Esophagus squamous epithelium (tissue), 5 donors: ENCODE measurements around the gene EEF1E1. TPM values are rescaled to one million over a fixed set of nuclear protein-coding genes. Genes with fewer than 3 reads are reported as not detected.

ENCODE experiments used
- DNase-seq: peaks from one replicate; lab custom pipeline; 2025; lab: John Stamatoyannopoulos, UW
- H3K27ac ChIP-seq, 4 donors: fragments of 200-600 bp; sonication (generic); one replicate each; pipeline ENCODE4 v1.5.1; 2016 to 2019; ENCODE audit warnings: mild to moderate bottlenecking in 1 of 4
- H3K27me3 ChIP-seq, 4 donors: fragments of 200-600 bp; sonication (generic); 1 replicate in 3 of 4; 2 replicates in 1 of 4; pipeline versions ENCODE4 v1.5.1 to v1.6.0; 2017 to 2021; ENCODE audit warnings: antibody characterized with exemption in 1 of 4
- H3K36me3 ChIP-seq, 3 donors: fragments of 200-600 bp; sonication (generic); one replicate each; pipeline ENCODE4 v1.5.1; 2016 to 2019
- H3K4me1 ChIP-seq, 3 donors: fragments of 200-600 bp; sonication (generic); one replicate each; pipeline ENCODE4 v1.5.1; 2017 to 2019
- H3K4me3 ChIP-seq, 4 donors: fragments of 200-600 bp; sonication (generic); 1 replicate in 3 of 4; 2 replicates in 1 of 4; pipeline ENCODE4 v1.5.1; 2016 to 2019; ENCODE audit warnings: mild to moderate bottlenecking in 2 of 4, moderate library complexity in 1 of 4
- H3K9me3 ChIP-seq, 3 donors: fragments of 200-600 bp; sonication (generic); one replicate each; pipeline ENCODE4 v1.5.1; 2016 to 2019
- POLR2A ChIP-seq, 4 donors: fragments of 450-650 bp; IDR thresholded peaks; one replicate each; pipeline ENCODE4 v1.6.1; 2017; ENCODE audit warnings: antibody characterized with exemption in 4 of 4, mild to moderate bottlenecking in 4 of 4, moderate library complexity in 3 of 4
- WGBS, 2 donors: methylation state at CpG; one replicate each; pipeline ENCODE4 v1.1.5; 2018; 5-methylcytosine and 5-hydroxymethylcytosine counted together
- intact Hi-C: fragments of 100-400 bp; cut with DNase I; formaldehyde crosslinking; loops from one replicate; pipeline ENCODE4 v1.15.0; 2022
- total RNA-seq, 4 donors: library from RNA; depleted of rRNA; stranded (reverse); fragments of >200 nt; gene quantifications; one replicate each; pipeline ENCODE4 v1.1.0, GENCODE V29; 2016
- TF ChIP-seq, protein P1 (sequence below), 6 experiments: fragments of 450-650 bp in 4 of 6; fragments of 200-600 bp in 2 of 6; sonication (generic) in 2 of 6; IDR thresholded peaks; one replicate each; pipeline ENCODE4 v1.5.1; 2016 to 2019; ENCODE audit warnings: antibody characterized with exemption in 6 of 6, mild to moderate bottlenecking in 4 of 6, moderate library complexity in 4 of 6
- donor health status: DM: yes; HTN: yes; CAD: no.

The EEF1E1 gene
- total RNA-seq, 4 donors from 2014 or later = 18.6 to 67.3 (median 56.3) TPM

- DNase-seq = no peak
- intact Hi-C loops = no loop called here
- TF ChIP-seq, protein P1, sequence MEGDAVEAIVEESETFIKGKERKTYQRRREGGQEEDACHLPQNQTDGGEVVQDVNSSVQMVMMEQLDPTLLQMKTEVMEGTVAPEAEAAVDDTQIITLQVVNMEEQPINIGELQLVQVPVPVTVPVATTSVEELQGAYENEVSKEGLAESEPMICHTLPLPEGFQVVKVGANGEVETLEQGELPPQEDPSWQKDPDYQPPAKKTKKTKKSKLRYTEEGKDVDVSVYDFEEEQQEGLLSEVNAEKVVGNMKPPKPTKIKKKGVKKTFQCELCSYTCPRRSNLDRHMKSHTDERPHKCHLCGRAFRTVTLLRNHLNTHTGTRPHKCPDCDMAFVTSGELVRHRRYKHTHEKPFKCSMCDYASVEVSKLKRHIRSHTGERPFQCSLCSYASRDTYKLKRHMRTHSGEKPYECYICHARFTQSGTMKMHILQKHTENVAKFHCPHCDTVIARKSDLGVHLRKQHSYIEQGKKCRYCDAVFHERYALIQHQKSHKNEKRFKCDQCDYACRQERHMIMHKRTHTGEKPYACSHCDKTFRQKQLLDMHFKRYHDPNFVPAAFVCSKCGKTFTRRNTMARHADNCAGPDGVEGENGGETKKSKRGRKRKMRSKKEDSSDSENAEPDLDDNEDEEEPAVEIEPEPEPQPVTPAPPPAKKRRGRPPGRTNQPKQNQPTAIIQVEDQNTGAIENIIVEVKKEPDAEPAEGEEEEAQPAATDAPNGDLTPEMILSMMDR (IDR thresholded peaks at IDR 0.05) = no peak
- TF ChIP-seq POLR2A (IDR thresholded peaks at IDR 0.05) = no peak
- Histone ChIP-seq H3K4me3 (peak overlapping the region; percentile 69 to 98 (median 89)), H3K36me3 (peaks cover 0 to 19% (median 0%) of the 10 kb centered on the region in 3 donors), H3K9me3 (no peaks in the 10 kb centered on the region), H3K4me1 (peaks cover 0 to 18% (median 3%) of the 10 kb centered on the region in 3 donors), H3K27ac (peak overlapping the region; percentile 90 to 95 (median 92)), H3K27me3 (no peaks in the 10 kb centered on the region)
- 70 to 82% methylated on average over 6 to 7 of the region's 7 CpGs for WGBS, 2 donors
Measured at GRCh38 chr6:8064638-8065518, 37.5 kb downstream of the EEF1E1 start.

GRCh38 chr6:8063761-8064637 is 38.3 kb downstream of the EEF1E1 start, which contains the start of gene BLOC1S5:
TSS of gene BLOC1S5 (minus strand) at chr6:8064389. CDS start at chr6:8064376, 13 bp downstream.
- H3K27ac ChIP-seq = peak within 1 kb of the TSS; percentile 90 to 95 (median 92)
- peaks cover 0 to 25% (median 0%) of the 10 kb centered on the region in 3 donors for H3K36me3 ChIP-seq
- DNase-seq = peak; percentile 94
- peaks cover 0 to 18% (median 3%) of the 10 kb centered on the region in 3 donors for H3K4me1 ChIP-seq
- H3K27me3 ChIP-seq = no peaks in the 10 kb centered on the region
- H3K9me3 ChIP-seq = no peaks in the 10 kb centered on the region
- peak in 3 of 4 donors; percentile 64 to 77 (median 69) for TF ChIP-seq POLR2A (IDR thresholded peaks at IDR 0.05)
- TF ChIP-seq, protein P1 (IDR thresholded peaks at IDR 0.05) = peak in 4 of 6 experiments; percentile 5 to 43 (median 25)
- 0% methylated on average over 3 to 18 of the region's 64 CpGs for WGBS, 2 donors
- H3K4me3 ChIP-seq = peak within 1 kb of the TSS; percentile 69 to 98 (median 89)
- intact Hi-C loops = no loop called here

DNA sequence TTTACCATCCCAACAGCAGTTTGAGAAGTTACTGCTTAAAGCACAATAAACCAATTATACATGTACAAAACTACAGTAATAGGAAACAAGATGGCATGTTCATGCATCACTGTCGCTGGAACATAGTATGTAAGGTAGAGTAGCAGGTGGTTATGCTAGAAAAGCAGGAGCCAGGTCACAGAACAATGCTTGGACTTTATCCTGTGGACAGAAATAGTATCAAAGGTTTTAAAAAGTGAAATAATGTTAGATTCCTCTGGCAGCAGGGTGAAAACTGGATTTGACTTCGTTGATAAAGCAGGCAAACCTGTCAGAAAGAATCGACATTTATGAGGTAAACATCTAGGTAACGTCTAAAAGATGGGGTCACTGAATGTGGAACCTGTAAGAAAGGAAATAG is 40.6 kb downstream of the EEF1E1 start:
- 82 to 84% methylated on average over 4 of the region's 4 CpGs for WGBS, 2 donors
- TF ChIP-seq, protein P1 (IDR thresholded peaks at IDR 0.05) = no peak
- TF ChIP-seq POLR2A (IDR thresholded peaks at IDR 0.05) = no peak
- intact Hi-C loops = no loop called here
- Histone ChIP-seq H3K27me3 (no peaks in the 10 kb centered on the region), H3K36me3 (peaks cover 0 to 40% (median 0%) of the 10 kb centered on the region in 3 donors), H3K27ac (no peak overlapping the region), H3K4me3 (no peak overlapping the region), H3K4me1 (peaks cover 0 to 18% (median 3%) of the 10 kb centered on the region in 3 donors), H3K9me3 (no peaks in the 10 kb centered on the region)
- no peak for DNase-seq

GRCh38 chr6:8060346-8060745 is 42.0 kb downstream of the EEF1E1 start:
- TF ChIP-seq, protein P1 (IDR thresholded peaks at IDR 0.05) = no peak
- TF ChIP-seq POLR2A (IDR thresholded peaks at IDR 0.05) = no peak
- Histone ChIP-seq H3K4me3 (no peak overlapping the region), H3K27me3 (no peaks in the 10 kb centered on the region), H3K9me3 (no peaks in the 10 kb centered on the region), H3K4me1 (peaks cover 0 to 18% (median 3%) of the 10 kb centered on the region in 3 donors), H3K27ac (no peak overlapping the region), H3K36me3 (peaks cover 0 to 53% (median 0%) of the 10 kb centered on the region in 3 donors)
- 84 to 93% methylated on average over 3 of the region's 3 CpGs for WGBS, 2 donors
- DNase-seq = no peak
- intact Hi-C loops = no loop called here
